Panc1 (cell line): ENCODE data around the gene CHD6. TPM values are rescaled to one million over a fixed set of nuclear protein-coding genes. Genes with fewer than 3 reads are reported as not detected.

Source experiments
- ATAC-seq: fragments of 200-7000 bp; cut with Tn5 transposase; 2 replicates; pipeline ENCODE4 v1.9.1; 2020; ENCODE audit warnings: mild to moderate bottlenecking, moderate library complexity
- BruUV-seq: library from RNA; stranded (reverse); fragments of 400-500 nt; replicated peaks from 2 replicates; lab custom pipeline; 2021; lab: Mats Ljungman, UMichigan
- CTCF ChIA-PET: fragments of 300-600 bp; sonication (Branson Sonifier 250); formaldehyde crosslinking; loops from one replicate; lab custom pipeline; 2022; ENCODE audit warnings: antibody characterized with exemption; lab: Charles Lee
- POLR2A ChIA-PET: fragments of 300-600 bp; sonication (Branson Sonifier 250); formaldehyde crosslinking; loops from one replicate; lab custom pipeline; 2022; ENCODE audit warnings: antibody characterized with exemption; lab: Charles Lee
- DNase-seq: peaks from one replicate; pipeline ENCODE4 v3.0.0-alpha.2; 2010; ENCODE audit warnings: low read depth, low spot score
- H3K27ac ChIP-seq: 2 replicates; pipeline ENCODE4 v1.5.1; 2011; ENCODE audit warnings: mild to moderate bottlenecking, low read length, inconsistent platforms
- H3K27me3 ChIP-seq: fragments of 200-500 bp; sonication (Bioruptor generic); 2 replicates; pipeline ENCODE4 v1.6.0; 2014; ENCODE audit warnings: low read length, inconsistent platforms; ENCODE audit not compliant: control insufficient read depth, insufficient read depth
- H3K36me3 ChIP-seq: fragments of 200-500 bp; sonication (Bioruptor generic); 2 replicates; pipeline ENCODE4 v1.5.1; 2014; ENCODE audit warnings: inconsistent platforms, mild to moderate bottlenecking, low read length, moderate library complexity; ENCODE audit not compliant: control insufficient read depth, insufficient read depth
- H3K4me1 ChIP-seq: 2 replicates; pipeline ENCODE4 v1.5.1; 2011; ENCODE audit warnings: inconsistent platforms, mild to moderate bottlenecking, low read length, moderate library complexity; ENCODE audit not compliant: control insufficient read depth, insufficient read depth
- H3K4me3 ChIP-seq, 2 experiments: 2 replicates each; pipeline ENCODE4 v1.5.1; 2011 to 2012; ENCODE audit warnings: low read depth in 2 of 2, low read length in 2 of 2, mild to moderate bottlenecking in 2 of 2, inconsistent platforms in 1 of 2, moderate library complexity in 1 of 2
- H3K9me3 ChIP-seq: fragments of 200-500 bp; sonication (Bioruptor generic); 2 replicates; pipeline ENCODE4 v1.5.1; 2014; ENCODE audit warnings: low read depth, mild to moderate bottlenecking, inconsistent platforms, low read length, moderate library complexity; ENCODE audit not compliant: control insufficient read depth, insufficient read depth
- CTCF ChIP-seq: fragments of 450-650 bp; IDR thresholded peaks from 2 replicates; pipeline ENCODE4 v1.5.1; 2017; ENCODE audit warnings: mild to moderate bottlenecking
- POLR2AphosphoS5 ChIP-seq: IDR thresholded peaks from 2 replicates; pipeline ENCODE4 v1.6.1; 2012; ENCODE audit warnings: mild to moderate bottlenecking, low read depth, low read length, moderate library complexity
- REST ChIP-seq, 2 experiments: IDR thresholded peaks; 2 replicates each; pipeline ENCODE4 v1.6.1; 2011 to 2012; ENCODE audit warnings: low read depth in 2 of 2, control low read depth in 1 of 2, low read length in 1 of 2, mild to moderate bottlenecking in 1 of 2, moderate library complexity in 1 of 2; ENCODE audit not compliant: insufficient read depth in 1 of 2
- SIN3A ChIP-seq: IDR thresholded peaks from 2 replicates; pipeline ENCODE4 v1.6.1; 2012; ENCODE audit warnings: low read depth, mild to moderate bottlenecking, low read length, moderate library complexity, borderline replicate concordance; ENCODE audit not compliant: insufficient read depth
- TCF7L2 ChIP-seq: IDR thresholded peaks from 2 replicates; pipeline ENCODE4 v1.6.1; 2011; ENCODE audit warnings: mild to moderate bottlenecking, low read depth, low read length, inconsistent platforms
- in situ Hi-C: cut with HindIII; loops from 2 replicates; pipeline ENCODE4 v1.10.0; 2016; ENCODE audit warnings: low sequenced_read_pairs, low pct_unique_long_range_greater_than_20kb
- intact Hi-C: fragments of 100-400 bp; cut with micrococcal nuclease; formaldehyde crosslinking; loops from one replicate; pipeline ENCODE4 v1.10.0; 2022; ENCODE audit not compliant: unreplicated experiment
- total RNA-seq: library from RNA; stranded (reverse); gene quantifications from one replicate; pipeline ENCODE4 v1.2.1, GENCODE V29; 2021; ENCODE audit not compliant: unreplicated experiment

CHD6 gene
- total RNA-seq, 1 experiment from 2014 or later = 21.3 TPM

- ATAC-seq (no peak), DNase-seq (no peak)
- Histone ChIP-seq H3K9me3 (no peaks in the 10 kb centered on the region), H3K27ac (no peak overlapping the region), H3K4me1 (no peaks in the 10 kb centered on the region), H3K36me3 (no peaks in the 10 kb centered on the region), H3K27me3 (no peaks in the 10 kb centered on the region), H3K4me3 (no peak overlapping the region)
- in situ Hi-C loops = no loop called here
- TF ChIP-seq REST (IDR thresholded peaks at IDR 0.05; ENCODE audit: insufficient read depth in 1 of 2, low read depth in 2 of 2, low read length in 1 of 2) = no peak
- no peak for TF ChIP-seq POLR2AphosphoS5
- TF ChIP-seq CTCF = no peak
- TF ChIP-seq SIN3A = no peak
- TF ChIP-seq TCF7L2 = no peak
- BruUV-seq = no TSS peak
- ChIA-PET CTCF (no interaction called here), POLR2A (no interaction called here)
- intact Hi-C loops = no loop called here
These were observed 83.3 kb downstream of the CHD6 start for GRCh38 chr20:41534842-41535241.

- no peaks in the 10 kb centered on the region for H3K27me3 ChIP-seq
- no peaks in the 10 kb centered on the region for H3K36me3 ChIP-seq
- POLR2A ChIA-PET = no interaction called here
- DNase-seq = no peak
- in situ Hi-C loops (no loop called here), intact Hi-C loops (no loop called here)
- CTCF ChIA-PET = no interaction called here
- no TSS peak for BruUV-seq
- H3K4me1 ChIP-seq = no peaks in the 10 kb centered on the region
- no peak overlapping the region for H3K27ac ChIP-seq
- no peak for TF ChIP-seq POLR2AphosphoS5
- TF ChIP-seq CTCF = no peak
- TF ChIP-seq TCF7L2 = no peak
- no peak for TF ChIP-seq REST (IDR thresholded peaks at IDR 0.05; ENCODE audit: insufficient read depth in 1 of 2, low read depth in 2 of 2, low read length in 1 of 2)
- no peak for TF ChIP-seq SIN3A
- no peak overlapping the region for H3K4me3 ChIP-seq
- no peaks in the 10 kb centered on the region for H3K9me3 ChIP-seq
- no peak for ATAC-seq
These were observed 84.0 kb downstream of the CHD6 start for GRCh38 chr20:41534170-41534569.
